Stromal cell of bone marrow (primary cell): ENCODE results near the gene NADK.
"Not testable (repeated sequence)": the region's sequence is repeated elsewhere in the genome, so short reads cannot be mapped to it uniquely, and the experiment has no call there.

Experiments
- DNase-seq: peaks from one replicate; pipeline ENCODE4 v3.0.0-alpha.2; 2012; ENCODE audit warnings: low read depth

The NADK gene

DNA sequence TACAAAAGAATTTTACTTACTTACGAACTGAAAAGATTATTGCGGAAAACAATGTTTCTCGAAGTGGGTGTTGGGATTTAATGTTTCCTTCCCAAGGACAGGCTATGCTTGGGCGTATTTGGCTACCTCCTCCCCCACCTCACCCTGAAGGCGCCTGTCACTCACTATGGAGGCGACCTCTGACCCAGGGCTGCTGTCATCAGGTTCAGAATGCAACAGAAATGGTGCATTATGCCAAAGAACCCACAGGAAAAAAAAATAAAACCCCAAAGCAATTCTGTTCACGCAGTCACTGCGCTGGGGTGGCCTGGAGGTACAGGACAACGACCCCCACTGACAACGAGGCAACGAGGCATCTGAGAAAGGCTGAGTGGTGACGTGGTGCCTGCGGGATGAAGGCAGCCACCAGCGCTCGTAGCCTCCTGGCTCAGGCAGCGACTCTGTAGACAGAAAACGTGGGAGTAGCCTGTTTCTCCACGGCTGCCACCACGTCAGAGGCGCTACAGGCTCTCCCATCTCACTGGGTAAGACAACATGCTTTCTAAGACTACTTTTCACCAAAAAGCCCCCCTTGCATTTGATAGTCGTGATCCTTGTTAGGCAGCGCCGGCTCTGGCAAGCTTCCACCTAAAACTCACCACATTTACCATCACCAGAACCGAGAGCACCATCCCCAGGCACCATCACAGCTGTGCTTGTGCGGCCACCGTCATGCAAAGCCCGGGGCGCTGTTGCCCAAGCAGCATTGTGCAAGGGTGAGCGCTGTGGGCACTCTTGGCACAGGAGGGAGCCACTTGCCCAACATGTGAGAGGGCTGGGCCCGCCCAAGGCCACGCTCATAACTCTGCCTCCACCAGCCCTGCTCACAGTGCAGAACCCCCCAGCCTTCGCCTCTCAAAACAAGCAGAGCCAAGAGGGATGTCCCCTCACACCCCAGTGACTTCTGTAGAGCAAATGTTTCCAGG is 14.3 kb downstream of the NADK start:
- no peak for DNase-seq

DNA sequence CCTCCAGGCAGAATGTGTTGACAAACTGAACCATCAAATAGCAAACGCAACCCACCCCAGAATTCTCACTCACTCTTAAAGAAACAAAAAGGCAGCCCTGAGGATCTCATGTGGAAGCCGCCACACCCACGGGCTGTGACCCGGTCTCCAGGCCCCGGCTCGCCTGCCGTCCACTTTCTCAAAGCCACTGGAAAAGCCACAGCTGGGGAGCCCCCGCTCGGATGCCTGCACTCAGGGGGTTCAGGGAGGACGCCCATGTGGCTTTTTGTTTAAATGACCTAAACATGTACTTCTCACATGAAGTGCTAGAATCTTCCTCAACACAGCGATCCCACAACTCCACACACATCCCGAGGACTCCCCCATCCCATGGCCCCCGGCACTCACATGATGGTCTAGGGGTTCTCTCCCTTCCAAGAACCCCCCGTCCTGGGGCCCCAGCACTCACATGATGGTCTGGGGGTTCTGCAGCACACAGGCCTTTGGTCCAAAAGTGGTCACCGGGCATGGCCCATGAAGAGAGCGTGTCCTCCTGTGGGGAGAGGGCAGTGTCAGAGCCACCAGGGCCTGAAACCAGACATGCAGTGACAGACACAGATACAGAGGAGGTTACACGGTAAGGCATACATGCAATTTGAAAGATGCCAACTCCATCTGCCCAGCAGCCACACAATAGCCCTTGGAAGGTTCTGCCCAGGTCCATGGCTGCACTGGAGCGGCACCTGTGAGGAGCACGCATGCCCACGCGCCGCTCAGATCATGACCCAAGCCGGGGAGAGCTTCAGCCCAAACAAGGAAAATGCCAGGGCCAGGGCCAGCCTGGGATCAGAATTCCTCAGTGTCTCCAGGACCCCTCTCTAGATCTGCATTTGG is 16.5 kb downstream of the NADK start:
- no peak for DNase-seq

DNA sequence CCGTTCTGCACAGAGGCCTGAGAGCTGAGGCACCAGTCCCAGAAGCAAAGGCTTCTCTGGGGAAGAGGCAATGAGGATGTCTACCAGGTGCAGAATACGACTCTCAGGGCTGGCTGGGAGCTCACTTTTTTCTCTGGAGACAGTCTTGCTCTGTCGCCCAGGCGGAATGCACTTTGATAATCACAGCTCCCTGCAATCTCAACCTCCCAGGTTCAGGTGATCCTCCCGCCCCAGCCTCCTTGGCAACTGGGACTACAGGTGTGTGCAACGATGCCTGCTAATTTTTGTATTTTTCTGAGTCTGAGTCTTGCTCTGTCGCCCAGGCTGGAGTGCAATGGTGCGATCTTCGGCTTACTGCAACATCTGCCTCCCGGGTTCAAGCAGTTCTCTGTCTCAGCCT is 17.6 kb downstream of the NADK start:
- DNase-seq: no peak

DNA sequence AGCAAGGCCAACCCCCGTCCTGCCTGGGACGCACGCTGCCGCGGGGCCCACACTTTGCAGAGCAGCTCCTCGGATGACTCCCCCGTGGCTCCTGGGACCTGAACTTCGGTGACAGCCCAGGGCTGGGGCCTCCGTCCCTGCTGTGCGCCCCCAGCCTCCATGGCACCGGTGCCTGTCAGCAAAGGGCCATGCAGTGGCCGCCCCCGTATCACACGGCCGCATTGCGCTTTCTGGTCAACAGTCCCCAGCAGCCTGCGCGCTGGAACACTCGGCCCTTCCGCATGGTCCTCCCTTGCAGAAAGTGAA is 18.0 kb downstream of the NADK start:
- no peak for DNase-seq

DNA sequence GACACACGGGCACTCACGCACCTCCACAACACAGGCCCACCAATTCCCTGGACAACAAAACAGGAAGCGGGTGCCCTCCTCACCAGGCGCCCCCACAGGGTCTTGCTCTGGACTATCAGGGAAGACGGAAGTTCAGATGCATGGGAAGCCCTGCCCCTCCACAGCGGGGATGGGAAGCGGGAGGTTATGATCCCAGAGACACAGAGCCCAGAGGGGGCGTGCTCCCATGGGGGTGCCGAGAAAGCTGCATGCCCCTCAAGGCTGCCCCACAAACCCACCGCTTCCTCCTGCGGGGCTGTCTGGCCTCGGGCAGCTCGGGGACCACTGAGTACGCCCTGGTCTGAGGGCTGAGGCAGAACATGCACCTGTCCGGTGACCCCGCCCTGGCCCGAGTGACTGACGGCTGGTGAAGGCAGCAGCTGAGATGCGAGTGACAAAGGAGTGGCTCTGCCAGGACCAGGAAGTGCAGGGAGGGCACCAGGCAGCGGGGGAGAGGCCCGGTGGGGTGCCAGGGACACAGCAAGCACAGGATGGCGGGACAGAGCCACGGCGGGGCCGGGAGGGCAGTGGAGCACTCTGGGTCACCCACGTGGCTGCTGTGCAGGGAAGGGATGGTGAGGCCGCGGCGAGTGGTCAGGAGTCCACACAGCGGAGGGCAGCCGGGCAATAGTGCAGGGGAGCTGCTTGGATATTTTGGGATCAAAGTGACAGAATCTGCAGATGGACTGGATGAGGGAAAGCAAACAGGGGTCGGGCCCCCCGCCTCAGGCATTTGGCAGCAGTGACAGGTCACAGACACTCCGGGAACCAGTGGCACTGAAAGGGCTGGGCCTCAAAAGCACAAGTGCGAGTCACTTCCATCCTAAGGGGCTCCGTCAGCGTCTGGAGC is 18.6 kb downstream of the NADK start:
- DNase-seq: no peak

DNA sequence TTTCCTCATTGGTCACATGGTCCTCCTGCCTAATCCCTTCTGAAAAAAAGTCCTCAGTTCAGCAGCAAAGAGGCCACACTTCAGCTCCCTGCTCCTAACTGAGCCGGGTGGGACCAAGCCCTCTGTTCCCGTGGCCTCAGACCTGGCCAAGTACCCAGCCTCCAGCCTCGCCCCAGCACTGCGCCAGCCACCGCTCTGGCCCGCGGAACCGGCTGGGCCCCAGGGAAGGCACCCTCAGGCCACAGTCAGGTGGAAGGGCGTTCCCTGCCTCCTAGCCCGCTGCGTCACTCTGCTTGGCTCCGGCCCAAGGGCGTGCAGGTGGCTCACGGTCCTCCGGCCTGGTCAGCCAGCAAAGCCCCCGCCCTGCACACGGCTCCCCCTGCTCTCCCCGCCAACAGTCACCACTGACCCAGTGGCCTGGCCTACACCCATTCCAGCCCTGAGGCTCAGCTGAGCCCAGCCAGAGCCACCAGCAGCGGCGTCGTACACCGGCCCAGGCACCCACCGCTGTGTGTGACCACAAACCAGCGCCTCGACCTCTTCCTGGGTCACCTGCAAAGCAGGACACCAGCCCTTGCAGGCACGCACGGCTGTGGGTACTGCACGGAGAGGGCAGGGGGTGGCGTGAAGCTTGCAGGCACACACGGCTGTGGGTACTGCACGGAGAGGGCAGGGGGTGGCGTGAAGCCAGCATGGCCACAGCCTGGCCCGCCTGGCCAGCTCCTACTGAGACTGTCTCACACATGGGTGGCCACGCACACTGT is 19.4 kb downstream of the NADK start:
- no peak for DNase-seq

DNA sequence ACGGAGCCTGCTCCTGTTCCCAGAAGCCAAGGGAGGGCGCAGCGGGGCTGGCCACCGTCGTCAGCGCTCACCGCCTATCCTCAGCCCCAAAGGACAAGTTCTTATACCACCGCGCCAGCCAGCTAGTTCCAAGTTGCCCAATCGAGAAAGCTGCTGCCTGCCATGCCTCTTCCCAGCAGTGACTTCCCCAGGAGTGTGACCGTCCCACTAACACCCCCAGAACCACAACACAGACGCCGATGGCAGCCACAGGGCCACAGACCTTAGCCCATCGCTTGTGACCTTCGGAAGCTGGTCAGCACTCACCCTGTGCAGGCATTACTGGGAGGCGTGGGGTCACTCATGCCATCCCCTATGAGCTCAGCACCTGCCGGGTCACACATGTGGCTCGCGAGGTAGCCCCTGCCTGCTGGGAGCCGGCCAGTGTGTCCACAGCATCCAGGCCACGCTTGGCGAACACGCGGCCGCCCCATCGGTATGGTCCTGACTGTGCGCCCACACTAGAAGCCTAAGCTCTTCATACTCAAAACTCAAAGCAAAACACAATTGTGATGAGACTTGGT is 20.1 kb downstream of the NADK start:
- no peak for DNase-seq

DNA sequence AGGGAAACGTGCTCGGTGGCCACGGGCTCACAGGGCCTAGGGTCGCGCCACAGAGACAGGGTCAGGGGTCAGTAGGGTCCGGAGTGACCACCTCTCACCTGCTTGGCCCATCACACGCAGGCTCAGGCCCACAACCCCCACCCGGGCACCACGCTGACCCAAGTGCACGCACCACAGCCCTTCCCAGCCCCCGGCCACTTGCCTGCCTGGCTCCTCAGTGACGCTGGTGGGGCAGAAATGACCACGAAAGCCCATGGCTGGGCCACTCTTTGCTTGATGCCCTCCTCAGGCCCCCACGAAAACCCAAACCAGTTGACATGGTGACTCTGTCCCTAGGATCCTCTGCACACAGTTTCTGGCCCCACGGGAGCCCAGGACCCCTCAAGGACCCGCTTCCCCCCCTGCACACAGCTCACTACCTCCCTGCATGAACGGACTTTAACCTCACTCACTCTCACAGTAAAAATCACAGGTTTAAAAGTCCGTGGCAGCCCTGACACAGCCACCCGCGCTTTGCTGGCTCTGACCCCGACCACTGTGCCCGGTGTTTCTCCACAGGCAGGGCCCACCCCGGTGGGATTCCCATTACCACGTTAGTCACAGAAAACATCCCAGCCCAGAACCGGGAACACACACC is 20.7 kb downstream of the NADK start:
- DNase-seq: no peak

DNA sequence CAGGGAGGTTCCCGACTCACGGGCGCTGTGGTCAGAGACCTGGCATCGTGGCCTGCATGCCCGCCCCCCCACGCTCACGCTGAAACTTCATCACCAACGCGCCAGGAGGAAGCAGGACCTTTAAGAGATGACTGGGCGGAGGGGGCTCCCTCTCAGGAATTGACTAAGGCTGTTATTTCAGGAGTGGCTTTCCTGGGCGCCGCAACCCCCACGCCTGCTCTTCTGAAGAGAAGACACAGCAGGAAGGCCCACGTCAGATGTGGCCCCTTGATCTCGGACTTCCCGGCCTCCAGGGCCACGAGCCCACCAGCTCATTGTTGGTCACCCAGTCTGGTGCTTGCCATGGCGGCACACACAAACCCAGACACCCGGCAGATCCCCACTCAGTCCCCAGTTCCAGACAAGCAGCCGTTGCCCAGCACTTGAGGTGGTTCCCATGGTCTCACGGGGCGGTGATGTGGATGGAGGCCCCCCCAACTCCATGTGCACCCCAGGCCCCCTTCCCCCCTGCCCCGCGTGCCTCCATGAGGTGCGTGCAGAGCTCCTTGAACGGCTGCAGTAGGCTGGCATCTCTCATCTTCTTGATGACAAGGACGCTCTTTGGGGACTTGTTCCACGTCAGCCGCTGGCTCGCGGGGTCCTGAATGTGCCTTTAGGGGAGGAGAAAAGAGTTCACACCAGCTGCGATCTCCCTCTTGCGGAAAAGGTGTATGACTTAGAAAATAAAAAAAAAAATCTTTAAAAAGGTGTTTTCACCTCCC is 21.4 kb downstream of the NADK start:
- no peak for DNase-seq

DNA sequence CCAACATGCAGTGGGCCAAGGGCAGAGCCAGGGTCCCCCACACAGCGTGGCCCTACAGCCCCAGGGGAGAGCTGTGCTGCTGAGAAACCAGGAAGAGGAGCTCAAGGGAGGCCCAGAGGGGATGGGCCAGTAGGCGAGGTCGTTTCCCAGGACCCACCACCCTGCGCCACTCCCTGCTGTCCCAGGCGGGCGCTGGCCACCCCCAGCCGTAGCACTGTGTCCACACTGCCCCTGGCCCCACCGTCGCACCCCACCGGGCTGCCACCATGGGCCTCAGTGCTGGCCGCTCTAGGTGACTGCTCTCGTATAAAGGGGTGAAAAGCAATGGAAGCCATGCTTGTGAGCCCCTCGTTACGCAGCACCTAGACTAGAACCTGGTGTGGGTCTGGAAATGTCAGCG is 22.4 kb downstream of the NADK start:
- DNase-seq: no peak

DNA sequence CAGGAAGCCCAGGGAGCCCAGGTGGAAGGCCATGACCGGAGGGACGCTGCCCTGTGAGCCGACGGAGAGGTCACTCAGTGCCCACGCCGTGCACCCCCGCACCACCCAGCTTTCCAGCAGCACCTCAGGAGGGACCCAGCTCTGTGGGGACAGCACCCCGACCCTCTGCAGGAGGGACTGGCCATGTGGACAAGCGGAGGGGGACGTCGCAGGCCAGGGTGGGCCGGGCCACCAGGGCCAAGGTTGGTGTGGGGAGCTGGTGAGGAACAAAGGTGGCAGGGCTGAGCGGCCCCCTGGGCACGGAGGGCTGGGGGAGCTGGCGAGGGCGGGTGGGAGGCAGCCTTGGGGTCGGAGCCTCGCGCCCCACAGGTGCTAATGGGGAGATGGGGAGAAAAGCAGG is 22.8 kb downstream of the NADK start:
- no peak for DNase-seq

DNA sequence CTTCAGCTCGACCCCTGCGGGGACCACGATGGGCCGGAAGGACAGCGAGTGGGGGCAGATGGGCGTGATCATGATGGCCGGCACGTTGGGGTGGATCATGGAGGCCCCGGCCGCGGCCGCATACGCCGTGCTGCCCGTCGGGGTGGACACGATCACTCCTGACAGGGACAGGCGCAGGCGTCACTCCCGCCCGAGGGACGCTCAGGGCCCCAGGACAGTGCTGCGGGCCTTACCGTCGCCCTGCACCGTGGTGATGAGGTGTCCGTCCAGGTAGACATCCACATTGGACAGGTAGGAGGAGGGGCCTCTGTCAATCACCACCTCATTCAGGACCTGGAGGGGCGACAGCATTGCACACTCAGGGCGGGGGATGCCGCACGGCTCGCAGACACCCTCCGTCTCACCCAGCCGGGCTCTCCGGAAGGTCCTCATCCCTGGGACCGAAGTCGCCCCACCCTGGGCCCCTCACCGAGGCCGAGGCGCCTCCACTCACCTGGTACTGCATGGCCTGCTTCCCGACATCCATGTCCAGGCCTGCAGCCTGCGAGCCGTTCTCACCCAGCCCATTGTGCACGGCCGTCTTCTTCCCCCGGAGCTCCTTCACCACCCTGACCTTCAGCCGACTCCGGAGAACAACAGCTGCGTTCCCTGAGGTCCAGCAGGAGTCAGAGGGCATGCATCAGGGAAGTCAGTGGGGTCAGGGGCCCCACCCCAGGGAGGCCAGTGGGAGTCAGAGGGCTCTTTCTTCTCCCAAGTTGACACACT is 24.0 kb downstream of the NADK start:
- DNase-seq: no peak

DNA sequence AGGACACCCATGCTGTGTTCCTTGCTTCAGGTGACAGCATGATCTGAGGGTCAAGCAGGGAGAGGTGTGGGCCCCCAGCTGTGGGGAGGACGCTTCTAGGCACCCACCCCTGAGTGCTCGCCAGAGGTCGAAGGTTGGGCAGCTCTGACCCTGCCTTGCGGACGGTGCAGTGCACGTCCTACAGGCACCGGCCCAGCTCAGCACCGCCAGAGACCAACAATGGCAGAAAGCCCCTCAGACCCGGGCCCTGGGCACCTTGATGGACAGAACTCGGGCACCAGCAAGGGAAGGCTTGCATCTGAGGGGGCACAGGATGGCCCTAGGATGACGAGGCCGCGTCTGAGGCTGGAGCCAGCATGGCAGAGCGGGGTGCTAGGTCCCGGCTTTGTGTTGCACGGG is 24.7 kb downstream of the NADK start:
- no peak for DNase-seq

DNA sequence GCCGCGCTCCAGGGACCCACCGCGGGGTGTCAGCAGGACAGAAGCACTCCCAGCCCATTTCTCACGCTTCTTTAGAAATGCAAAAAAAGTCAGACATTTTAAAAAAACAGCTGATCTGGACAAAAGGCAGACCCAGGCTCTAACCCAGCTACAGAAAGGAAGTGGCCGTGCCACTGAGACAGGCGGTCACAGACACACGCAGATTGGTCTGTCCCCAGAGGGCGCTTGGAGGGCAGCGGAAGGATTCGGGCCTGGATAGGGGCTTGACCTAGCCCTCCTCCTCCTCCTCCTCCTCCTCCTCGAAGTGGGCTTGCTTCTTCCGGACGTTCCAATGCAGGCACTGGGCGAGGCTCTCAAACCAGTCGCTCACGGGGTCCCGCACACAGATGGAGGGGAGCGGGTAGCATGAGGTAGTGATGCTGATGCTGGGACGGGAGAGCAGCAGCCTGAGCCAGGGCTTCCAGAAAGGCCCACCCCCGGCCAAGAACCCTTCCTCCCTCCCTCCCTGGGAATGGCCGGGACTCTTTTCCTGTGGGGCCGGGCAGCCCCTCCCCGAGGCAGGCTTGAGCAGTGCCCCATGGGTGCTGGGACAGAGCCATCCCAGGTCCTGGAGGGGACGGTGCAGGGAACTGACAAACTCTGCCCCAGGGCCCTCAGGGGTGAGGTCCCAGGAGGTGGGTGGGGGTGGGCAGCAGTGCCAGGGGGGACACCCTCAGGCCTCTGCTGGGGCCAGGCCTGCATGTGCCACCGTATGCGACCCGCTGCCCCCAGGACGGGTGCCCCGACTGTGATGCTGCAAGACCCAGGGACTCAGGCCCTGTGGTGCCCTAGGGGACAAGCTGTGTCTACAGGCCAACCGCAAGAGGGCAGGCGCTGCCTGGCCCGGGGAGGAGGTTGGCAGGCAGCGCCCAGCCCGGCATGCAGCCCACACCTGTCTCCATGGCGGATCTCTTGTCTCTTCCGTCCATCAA is 25.3 kb downstream of the NADK start:
- DNase-seq: no peak

DNA sequence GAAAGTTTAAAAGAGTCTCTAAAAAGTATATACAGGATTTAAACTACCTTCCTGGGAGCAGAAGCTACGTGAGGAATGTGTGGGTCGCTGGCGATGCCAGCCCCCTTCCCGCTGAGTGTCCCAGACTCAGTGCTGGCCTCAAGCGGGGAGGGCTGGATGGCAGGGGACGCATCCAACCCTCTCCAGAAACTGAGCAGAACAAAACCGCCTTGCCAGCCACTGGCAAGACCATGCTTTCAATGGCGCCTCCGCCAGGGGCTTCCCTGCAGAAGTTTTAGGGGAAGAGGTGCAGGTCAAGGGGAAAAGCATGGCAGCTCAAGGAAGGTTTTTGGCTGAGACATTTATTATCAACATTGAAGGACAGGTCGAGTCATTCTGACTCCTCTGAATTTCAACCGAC is 26.1 kb downstream of the NADK start:
- DNase-seq: no peak

DNA sequence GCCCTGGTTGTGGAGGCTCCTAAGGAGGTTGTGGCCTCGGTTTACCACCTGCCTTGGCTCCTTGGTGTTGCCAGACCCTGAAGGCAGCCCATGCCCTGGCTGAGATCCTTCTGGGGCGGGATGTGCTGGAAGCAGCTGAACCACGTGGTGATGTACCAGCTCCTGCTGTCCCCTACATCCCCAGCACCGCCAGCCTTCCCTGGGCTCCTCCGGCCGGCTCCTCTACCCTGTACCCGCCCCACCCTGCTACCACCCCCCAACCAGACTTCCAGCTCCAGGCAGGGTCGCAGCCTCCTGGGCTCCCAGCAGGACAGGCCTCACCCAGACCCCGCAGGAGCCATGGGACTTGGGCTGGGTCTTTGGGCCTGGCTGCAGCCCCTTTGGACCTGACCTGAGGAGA is 28.3 kb downstream of the NADK start:
- not testable (repeated sequence) for DNase-seq

DNA sequence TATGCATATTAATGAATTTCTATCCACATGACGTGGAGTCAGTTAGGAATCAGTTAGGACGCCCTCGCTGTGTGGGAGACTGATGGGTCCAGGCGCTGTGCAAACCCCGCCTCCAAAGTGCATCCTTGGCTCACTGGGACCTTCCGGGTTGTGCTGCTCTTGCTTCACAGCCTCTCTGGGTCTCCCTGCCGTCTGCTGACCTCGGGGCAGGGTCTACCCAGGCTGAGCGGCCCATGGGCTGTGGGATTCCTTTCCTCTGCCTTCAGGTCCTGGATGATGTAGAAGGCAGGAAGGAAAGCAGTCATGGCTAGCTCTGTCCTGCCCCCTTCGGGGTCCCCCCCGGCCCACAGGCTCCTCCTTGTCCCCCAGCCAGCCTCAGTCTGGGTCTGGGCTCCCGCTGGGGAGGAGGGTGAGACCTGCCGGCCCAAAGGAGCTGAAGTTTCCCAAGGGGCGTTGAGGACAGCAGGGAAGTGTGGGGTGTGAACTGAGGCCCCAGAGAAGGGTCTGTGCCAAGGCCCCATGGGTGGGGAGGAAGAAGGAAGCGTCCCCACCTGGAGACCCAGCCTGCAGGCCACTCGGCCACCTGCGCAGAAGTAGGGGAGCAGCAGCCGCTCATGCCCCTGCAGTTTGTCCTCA is 29.5 kb downstream of the NADK start:
- DNase-seq: no peak

DNA sequence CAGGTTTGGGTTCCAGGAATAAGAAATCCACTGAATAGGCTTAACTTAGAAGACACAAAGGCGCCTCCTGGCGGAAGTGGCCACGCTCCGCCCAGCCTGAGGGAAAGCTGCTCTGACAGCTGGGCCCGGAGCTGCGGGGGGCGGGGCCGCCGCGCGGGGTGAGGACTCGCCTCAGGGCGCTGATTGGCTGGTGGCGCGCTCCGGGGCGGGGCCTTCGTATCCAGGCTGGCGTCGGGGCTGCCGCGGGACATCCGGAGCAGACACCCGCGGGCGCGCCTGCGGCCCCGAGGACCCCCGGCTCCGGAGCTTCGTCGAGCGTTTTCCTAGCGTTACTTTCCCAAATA is 31.7 kb downstream of the NADK start:
- not testable (repeated sequence) for DNase-seq
